ENCODE data around the gene USP48. TPM values are rescaled to one million over a fixed set of nuclear protein-coding genes. Genes with fewer than 3 reads are reported as not detected.
A peak's percentile ranks its signal among the peaks of the same experiment; 100 is the strongest.

Gene USP48
- total and polyA plus RNA-seq, 2 of the 13 experiments (the other 11 are each of a cell fraction or from before 2014, with no cell fraction given): 30.4 to 30.7 TPM

DNA sequence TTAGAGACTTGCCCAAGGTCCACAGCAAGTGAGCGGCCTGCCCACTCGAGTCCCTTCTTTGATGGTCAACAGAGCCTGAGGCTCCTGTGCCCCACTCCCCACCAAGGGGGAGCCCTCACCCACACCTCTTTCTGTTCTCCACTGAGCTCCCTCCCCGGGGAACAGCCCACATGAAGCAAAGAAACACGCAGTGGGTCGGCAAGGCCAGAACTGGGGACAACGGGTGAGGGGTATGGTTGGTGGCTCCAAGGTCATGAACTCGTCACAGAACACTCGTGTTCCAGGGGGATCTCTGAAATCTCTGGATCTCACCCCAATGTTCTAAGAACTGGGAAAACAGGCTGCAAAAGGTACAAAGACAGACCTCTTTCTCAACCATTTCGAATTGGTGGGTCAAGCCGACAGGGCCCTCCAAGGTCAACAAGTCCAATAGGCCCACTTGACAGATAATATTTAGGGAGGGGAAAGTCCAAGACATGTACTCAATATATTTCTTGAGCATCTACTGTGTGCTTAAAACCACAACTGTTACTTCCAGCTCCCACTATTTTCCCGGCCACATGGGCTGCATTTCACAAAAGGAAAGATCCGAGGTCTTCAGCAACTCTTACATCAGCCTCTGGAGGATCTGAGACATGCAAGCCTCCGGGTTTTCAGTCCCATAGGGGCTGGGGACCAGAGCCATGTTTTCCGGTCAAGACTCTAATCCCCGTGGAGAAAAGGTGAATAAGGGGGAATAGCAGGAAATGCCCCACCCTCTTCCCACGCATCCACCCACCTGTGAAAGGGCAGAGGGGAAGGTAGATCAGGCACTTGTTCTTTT, 112.7 kb downstream of the USP48 start (continued):
- TF ChIP-seq, protein P1, sequence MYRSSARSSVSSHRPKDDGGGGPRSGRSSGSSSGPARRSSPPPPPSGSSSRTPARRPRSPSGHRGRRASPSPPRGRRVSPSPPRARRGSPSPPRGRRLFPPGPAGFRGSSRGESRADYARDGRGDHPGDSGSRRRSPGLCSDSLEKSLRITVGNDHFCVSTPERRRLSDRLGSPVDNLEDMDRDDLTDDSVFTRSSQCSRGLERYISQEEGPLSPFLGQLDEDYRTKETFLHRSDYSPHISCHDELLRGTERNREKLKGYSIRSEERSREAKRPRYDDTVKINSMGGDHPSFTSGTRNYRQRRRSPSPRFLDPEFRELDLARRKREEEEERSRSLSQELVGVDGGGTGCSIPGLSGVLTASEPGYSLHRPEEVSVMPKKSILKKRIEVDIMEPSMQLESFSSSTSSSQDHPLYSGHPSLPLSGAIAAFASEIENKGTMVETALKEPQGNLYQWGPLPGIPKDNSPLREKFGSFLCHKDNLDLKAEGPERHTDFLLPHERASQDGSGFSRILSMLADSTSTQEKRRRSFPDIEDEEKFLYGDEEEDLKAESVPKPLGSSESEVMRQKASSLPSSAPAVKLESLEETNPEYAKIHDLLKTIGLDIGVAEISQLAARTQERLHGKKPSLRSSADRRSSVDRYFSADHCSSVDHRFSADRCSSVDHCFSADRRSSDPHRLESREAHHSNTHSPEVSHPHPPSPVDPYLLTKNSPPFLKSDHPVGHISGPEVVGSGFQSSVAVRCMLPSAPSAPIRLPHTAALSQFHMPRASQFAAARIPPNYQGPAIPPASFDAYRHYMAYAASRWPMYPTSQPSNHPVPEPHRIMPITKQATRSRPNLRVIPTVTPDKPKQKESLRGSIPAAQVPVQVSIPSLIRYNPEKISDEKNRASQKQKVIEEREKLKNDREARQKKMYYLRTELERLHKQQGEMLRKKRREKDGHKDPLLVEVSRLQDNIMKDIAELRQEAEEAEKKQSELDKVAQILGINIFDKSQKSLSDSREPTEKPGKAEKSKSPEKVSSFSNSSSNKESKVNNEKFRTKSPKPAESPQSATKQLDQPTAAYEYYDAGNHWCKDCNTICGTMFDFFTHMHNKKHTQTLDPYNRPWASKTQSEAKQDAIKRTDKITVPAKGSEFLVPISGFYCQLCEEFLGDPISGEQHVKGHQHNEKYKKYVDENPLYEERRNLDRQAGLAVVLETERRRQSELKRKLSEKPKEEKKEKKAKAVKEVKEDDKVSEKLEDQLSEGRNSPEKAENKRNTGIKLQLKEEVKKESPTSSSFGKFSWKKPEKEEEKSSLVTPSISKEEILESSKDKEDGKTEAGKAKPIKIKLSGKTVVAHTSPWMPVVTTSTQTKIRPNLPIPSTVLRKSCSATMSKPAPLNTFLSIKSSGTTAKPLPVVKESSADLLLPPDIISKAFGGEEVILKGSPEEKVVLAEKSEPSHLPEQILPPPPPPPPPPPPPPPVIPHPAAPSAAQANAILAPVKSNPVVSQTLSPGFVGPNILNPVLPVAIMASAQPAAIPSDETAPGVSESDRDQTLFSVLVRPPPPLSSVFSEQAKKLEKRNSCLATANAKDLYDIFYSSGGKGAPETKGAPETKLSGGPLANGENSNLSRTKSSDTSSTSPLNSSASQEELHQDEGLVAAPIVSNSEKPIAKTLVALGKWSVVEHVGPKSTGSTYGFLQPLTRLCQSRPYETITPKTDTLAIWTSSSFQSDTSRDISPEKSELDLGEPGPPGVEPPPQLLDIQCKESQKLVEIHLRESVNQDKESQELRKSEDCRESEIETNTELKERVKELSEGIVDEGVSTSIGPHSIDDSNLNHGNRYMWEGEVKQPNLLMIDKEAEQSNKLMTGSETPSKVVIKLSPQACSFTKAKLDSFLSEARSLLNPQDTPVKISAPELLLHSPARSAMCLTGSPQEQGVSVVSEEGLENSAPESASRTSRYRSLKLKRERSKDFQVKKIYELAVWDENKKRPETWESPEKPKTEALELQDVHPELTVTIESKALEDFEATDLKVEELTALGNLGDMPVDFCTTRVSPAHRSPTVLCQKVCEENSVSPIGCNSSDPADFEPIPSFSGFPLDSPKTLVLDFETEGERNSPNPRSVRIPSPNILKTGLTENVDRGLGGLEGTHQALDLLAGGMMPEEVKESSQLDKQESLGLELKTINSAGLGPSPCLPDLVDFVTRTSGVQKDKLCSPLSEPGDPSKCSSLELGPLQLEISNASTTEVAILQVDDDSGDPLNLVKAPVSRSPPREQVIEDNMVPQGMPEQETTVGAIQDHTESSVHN (CRISPR knock-in tag; IDR thresholded peaks at IDR 0.05): no peak
- TF ChIP-seq, protein P2, sequence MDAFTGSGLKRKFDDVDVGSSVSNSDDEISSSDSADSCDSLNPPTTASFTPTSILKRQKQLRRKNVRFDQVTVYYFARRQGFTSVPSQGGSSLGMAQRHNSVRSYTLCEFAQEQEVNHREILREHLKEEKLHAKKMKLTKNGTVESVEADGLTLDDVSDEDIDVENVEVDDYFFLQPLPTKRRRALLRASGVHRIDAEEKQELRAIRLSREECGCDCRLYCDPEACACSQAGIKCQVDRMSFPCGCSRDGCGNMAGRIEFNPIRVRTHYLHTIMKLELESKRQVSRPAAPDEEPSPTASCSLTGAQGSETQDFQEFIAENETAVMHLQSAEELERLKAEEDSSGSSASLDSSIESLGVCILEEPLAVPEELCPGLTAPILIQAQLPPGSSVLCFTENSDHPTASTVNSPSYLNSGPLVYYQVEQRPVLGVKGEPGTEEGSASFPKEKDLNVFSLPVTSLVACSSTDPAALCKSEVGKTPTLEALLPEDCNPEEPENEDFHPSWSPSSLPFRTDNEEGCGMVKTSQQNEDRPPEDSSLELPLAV (CRISPR knock-in tag; conservative IDR thresholded peaks at IDR 0.05; ENCODE audit: low read depth): no peak
- TF ChIP-seq, protein P3, sequence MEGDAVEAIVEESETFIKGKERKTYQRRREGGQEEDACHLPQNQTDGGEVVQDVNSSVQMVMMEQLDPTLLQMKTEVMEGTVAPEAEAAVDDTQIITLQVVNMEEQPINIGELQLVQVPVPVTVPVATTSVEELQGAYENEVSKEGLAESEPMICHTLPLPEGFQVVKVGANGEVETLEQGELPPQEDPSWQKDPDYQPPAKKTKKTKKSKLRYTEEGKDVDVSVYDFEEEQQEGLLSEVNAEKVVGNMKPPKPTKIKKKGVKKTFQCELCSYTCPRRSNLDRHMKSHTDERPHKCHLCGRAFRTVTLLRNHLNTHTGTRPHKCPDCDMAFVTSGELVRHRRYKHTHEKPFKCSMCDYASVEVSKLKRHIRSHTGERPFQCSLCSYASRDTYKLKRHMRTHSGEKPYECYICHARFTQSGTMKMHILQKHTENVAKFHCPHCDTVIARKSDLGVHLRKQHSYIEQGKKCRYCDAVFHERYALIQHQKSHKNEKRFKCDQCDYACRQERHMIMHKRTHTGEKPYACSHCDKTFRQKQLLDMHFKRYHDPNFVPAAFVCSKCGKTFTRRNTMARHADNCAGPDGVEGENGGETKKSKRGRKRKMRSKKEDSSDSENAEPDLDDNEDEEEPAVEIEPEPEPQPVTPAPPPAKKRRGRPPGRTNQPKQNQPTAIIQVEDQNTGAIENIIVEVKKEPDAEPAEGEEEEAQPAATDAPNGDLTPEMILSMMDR (CRISPR knock-in tag; IDR thresholded peaks at IDR 0.05): no peak
- no peak for TF ChIP-seq ZNF781 (CRISPR knock-in tag; IDR thresholded peaks at IDR 0.05; ENCODE audit: borderline replicate concordance, not compliant biosample characterization)
- TF ChIP-seq ZNF557 (CRISPR knock-in tag; IDR thresholded peaks at IDR 0.05): no peak
- no peak for TF ChIP-seq FOXK2 (IDR thresholded peaks at IDR 0.05)
- no peak for TF ChIP-seq ZFP90 (CRISPR knock-in tag; IDR thresholded peaks at IDR 0.05; ENCODE audit: borderline replicate concordance)
- TF ChIP-seq, protein P4, sequence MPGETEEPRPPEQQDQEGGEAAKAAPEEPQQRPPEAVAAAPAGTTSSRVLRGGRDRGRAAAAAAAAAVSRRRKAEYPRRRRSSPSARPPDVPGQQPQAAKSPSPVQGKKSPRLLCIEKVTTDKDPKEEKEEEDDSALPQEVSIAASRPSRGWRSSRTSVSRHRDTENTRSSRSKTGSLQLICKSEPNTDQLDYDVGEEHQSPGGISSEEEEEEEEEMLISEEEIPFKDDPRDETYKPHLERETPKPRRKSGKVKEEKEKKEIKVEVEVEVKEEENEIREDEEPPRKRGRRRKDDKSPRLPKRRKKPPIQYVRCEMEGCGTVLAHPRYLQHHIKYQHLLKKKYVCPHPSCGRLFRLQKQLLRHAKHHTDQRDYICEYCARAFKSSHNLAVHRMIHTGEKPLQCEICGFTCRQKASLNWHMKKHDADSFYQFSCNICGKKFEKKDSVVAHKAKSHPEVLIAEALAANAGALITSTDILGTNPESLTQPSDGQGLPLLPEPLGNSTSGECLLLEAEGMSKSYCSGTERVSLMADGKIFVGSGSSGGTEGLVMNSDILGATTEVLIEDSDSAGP (CRISPR knock-in tag; IDR thresholded peaks at IDR 0.05; ENCODE audit: borderline replicate concordance): peak; percentile 55
